Stimulated activated CD4-positive, alpha-beta T cell treated with anti-CD3 and anti-CD28 coated beads, Interleukin-12 subunit alpha, Interleukin-12 subunit beta, amount 100 ng/mL, for 24 hours (primary cell): ENCODE measurements around the gene PRAMEF11.
"Not testable (repeated sequence)": the region's sequence is repeated elsewhere in the genome, so short reads cannot be mapped to it uniquely, and the experiment has no call there.

Experiments used
- DNase-seq, 2 experiments: peaks; one replicate each; pipeline ENCODE4 v3.0.0-alpha.2; 2020; ENCODE audit warnings: low read depth in 2 of 2

PRAMEF11 gene

DNA sequence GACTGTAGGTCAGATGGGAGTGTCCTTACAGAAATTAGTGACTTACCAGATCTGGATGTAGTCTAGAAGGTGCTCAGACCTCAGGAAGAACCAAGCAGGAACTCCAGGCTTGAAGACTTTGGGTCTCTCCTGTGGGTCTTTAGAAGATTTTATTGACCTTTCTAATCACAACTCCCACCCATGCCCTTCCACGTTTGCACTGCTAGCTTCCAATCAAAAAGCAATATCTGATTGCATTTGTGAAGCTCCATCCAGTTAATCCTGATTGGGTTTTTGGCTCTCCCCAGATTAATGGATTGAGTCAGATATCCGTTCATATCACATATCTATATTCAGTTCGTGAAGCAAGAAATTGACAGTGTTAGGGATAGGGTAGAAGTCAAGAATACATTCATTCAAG, at the start of gene PRAMEF11:
Gene PRAMEF11 (minus strand): TSS at position 101 of the 400 bp plus-strand sequence. CDS start 2,621 bp downstream, outside the sequence.
- not testable (repeated sequence) for DNase-seq

GRCh38 chr1:12878453-12878852, 47.2 kb upstream of the PRAMEF11 start:
- DNase-seq, result not testable (repeated sequence)

DNA sequence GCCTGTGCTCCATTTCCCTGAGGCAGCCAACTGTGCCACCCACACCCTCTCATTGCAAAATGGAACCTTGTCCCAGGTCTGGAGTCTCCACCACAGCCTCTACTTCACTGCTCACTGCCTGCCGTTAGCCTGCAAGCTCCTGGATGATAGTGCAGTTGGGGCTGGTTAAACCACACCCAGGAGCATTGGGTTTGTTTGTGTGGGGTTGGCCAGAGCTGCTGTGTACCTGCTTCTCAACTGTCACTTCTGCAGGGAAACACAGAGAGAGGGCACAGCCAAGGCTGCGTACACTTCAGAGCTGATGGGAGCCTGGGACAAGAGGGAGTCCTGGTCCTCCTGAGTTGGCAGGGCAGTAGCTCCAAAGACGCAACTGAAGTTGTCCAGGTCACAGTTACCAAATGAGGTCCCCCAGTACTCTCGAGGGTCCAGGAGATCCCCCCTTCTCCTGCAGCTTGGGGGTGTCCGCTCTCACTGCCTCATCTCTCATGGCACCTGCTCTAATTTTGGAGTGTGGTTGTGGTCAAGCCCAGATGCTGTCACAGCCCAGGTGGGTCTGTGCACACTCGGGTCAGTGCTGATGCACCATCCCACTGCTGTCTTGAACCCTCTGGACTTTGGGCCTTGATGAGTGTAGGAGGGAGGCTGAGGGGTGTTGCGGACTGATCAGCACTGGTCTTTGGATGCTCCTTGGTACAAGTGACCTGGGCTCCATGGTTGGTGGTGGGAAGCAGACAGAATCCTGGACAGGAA, 32.1 kb upstream of the PRAMEF11 start:
- DNase-seq, result not testable (repeated sequence)

GRCh38 chr1:12856786-12857185, 25.6 kb upstream of the PRAMEF11 start, which contains the start of gene PRAMEF2:
Gene PRAMEF2 (plus strand): TSS chr1:12857086. CDS start chr1:12859010, 1,924 bp downstream.
- not testable (repeated sequence) for DNase-seq

DNA sequence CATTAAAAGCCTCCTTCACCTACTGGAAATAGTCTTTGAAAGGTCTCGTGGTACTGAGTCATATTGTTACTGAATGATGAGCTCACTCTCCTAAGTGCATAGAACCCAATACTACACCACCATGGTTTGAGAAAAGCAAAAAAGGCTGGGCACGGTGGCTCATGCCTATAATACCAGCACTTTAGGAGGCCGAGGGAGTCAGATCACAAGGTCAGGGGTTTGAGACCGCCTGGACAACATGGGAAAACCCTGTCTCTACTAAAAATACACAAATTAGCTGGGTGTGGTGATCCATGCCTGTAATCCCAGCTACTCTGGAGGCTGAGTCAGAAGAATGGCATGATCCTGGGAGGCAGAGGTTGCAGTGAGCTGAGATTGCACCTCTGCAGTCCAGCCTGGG, 20.6 kb upstream of the PRAMEF11 start:
- no peak for DNase-seq

DNA sequence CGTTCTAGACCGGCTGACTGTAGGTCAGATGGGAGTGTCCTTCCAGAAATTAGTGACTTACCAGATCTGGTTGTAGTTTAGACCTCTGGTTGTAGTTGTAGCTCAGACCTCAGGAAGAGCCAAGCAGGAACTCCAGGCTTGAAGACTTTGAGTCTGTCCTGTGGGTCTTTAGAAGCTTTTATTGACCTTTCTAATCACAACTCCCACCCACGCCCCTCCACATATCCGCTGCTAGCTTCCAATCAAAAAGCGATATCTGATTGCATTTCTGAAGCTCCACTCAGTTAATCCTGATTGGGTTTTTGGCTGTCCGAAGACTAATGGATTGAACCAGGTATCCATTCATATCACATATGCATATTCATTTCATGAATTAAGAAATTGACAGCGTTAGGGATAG, 17.4 kb upstream of the PRAMEF11 start, which contains the start of gene HNRNPCL1:
Gene HNRNPCL1 (minus strand): TSS at position 101 of the 400 bp plus-strand sequence. CDS start 431 bp downstream, outside the sequence.
- DNase-seq, result not testable (repeated sequence)

GRCh38 chr1:12833251-12833650, 2.0 kb upstream of the PRAMEF11 start:
- not testable (repeated sequence) for DNase-seq

DNA sequence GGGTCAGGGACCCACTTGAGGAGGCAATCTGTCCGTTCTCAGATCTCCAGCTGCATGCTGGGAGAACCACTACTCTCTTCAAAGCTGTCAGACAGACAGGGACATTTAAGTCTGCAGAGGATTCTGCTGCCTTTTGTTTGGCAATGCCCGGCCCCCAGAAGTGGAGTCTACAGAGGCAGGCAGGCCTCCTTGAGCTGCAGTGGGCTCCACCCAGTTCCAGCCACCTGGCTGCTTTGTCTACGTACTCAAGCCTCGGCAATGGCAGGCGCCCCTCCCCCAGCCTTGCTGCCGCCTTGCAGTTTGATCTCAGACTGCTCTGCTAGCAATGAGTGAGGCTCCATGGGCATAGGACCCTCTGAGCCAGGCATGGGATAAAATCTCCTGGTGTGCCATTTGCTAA, 12.1 kb downstream of the PRAMEF11 start:
- DNase-seq, result not testable (repeated sequence)

DNA sequence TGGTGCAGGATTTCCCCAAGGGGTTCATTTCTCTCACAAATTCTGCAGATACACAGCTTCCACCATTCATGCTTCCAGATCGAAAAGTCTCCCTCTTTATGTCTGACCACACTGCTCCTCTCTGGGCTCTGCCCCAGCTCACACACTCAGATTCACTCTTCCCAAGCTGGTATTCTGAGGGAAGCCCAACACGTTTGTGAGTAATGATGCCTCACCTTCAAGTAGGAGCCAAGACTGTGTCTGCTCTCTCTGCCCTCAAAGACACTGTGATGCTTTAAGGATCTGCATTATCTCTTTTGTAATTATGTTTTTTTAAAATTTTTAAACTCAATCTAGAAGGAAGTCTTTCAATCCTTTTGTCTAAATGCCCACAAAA, 19.8 kb downstream of the PRAMEF11 start:
- DNase-seq, result no peak

DNA sequence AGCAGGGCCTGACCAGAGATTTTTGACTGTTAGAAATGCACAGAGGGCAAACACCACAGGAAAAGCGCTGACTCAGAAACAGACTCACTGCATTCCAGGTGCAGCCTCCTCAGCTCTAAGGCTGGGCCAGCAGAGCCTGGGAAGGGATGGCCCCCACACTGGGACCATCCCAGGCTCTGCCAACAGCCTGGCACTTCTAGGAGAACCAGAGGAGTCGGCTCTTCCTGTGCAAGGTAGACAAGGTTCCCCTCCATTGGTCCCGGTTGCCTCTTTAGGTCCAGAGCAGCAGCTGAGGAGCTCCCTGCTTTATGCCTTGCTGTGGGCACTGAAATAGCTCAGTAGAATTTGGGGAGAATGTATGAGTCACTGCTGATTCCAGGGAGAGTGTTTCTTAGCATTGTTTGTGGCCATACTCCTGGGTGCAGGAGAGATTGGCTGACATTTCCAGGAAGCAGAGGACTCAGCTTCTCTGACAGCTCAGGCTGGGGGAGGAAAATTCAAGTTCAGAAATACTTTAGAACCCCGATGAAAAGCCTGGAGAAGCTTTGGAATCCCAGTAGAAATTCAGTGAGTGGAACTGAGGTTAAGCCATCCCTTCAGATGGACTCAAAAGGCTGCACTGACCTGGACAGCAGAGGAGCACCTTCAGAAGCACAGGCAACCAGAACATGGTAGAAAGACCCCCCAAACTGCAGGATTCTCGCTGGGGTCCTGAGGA, 20.4 kb downstream of the PRAMEF11 start:
- no peak for DNase-seq

DNA sequence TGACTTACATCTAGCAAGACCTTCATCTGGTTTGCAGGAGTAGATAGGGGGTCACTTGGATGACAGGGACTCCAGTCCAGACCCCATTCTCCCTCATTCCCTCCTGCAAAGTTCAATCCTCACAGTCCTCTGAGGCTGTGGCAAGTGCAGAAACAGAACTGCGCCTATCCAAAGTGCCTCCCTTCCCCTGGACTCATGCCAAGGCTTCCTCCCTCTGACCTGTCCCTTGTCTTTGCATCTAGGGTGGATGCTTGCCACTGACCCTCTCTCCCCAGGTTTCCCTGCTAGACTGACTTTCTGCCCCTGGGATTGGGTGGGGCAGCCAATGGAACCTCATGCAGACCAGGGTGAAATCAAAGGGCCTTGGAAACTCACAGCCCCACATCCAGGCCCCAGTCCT, 21.3 kb downstream of the PRAMEF11 start:
- no peak for DNase-seq

GRCh38 chr1:12799730-12800129, 31.5 kb downstream of the PRAMEF11 start:
- DNase-seq, result no peak

- DNase-seq, result no peak
Observed at GRCh38 chr1:12798911-12799310, 32.3 kb downstream of the PRAMEF11 start.

DNA sequence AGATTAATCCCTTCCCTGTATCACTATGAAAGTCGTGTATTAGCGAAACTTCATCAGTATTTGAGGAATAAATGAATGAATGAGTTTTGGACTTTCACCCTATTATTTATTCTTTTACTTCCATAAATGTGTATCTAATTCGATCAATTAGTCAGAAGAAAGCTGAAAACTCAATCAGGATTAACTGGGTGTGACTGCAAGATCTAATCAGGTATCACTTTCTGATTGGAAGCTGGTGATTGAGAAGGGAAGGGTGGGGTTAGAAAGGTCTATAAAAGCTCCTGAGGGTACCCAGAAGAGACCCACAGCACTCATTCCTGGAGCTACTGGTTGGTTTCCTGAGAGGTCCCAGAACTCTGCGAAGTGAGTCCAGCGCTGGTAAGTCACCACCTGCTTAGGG, 40.1 kb downstream of the PRAMEF11 start, which contains the start of gene PRAMEF1:
Gene PRAMEF1 (plus strand): TSS at position 301 of the 400 bp plus-strand sequence. CDS start 1,831 bp downstream, outside the sequence.
- DNase-seq, result not testable (repeated sequence)

DNA sequence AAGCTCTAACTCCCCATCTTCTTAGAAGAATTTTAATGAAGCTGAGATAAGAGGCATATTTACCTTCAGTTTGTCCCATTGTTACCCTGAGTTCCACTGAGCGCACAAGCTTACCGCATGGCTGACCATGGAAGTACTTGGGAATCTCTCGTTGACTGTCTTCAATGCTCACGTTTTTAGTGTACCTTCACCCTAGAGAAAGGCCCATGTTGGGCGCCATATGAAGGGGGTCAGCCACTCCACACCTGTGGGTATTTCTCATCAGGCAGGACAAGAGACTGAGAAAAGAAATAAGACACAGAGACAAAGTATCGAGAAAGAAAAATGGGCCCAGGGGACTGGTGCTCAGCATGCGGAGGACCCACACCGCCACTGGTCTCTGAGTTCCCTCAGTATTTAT, 46.5 kb downstream of the PRAMEF11 start:
- not testable (repeated sequence) for DNase-seq

DNA sequence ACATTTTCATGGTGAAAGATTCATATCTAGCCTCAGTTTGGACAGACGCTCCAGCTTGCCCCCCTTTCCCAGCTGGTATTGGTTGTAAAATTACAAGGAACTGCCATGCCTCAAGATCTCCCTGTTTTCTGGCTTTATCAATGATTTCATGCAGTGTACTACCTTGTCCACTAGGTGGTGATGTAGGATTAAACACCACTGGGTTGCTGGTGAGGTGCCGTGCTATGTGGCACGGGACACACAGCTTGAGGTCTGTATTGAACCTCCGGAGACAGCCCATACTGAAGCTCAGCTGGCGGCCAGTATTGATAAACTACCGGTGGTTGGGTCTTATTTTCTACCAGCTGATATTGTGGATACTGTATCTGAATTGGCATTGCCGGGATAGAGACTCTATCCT, 47.4 kb downstream of the PRAMEF11 start:
- not testable (repeated sequence) for DNase-seq

GRCh38 chr1:12781488-12781887, 49.7 kb downstream of the PRAMEF11 start:
- DNase-seq, result not testable (repeated sequence)

DNA sequence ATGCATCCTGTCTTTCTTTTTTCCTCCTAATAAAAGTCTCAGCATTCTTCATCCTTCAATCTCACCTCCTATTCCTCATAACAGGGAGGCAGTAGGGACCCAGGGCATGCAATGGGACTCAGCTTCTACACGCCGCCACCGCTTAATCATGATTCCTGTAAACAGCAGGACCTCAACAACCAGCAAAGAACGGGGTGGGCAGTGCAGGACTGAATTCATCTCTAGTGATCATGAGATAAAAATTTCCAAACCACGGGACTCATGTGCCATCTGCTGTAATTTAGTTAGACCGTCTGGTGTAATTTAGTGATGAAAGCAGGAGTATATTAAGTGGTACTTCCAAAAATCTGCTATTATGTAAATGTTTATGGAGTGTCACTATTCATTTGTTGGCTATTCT, 52.3 kb downstream of the PRAMEF11 start:
- no peak for DNase-seq

DNA sequence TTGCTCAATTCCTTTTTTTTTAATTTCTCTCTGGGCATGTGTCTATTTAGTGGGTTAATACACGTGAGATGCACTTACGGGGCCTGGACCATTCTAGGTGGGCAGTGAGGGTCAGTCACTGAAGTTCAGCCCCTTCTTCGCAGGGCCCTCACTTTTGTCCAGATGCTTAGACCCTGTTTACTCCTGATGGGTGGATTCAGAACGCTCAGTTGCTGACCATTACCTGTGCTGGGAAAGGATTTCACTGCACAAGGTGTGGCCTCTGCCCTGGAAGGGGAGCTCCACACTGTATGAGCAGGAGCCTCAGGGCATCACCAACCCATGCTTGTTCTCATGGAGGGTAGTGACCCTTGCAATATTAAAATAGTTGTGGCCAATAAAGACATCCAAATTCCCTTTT, 53.1 kb downstream of the PRAMEF11 start:
- DNase-seq, result no peak

DNA sequence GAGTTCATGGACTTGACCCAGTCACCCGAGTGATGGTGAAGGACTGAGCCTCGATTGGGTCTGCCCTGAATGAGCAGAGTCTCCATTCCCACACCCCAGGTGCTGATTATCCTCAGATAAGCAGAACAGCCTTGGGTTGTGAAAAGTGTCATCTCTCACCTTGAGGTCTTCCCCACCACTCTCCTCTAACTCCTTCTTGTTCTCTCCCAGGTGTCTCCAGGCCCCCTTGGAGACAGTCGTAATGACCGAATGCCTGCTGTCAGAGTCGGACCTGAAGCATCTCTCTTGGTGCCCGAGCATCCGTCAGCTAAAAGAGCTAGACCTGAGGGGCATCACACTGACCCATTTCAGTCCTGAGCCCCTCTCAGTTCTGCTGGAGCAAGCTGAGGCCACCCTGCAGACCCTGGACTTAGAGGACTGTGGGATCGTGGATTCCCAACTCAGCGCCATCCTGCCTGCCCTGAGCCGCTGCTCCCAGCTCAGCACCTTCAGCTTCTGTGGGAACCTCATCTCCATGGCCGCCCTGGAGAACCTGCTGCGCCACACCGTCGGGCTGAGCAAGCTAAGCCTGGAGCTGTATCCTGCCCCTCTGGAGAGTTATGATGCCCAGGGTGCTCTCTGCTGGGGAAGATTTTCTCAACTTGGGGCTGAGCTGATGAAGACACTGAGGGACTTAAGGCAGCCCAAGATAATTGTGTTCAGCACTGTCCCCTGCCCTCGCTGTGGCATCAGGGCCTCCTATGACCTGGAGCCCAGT, 54.2 kb downstream of the PRAMEF11 start:
- DNase-seq, result no peak

GRCh38 chr1:12775443-12775842, 55.8 kb downstream of the PRAMEF11 start:
- DNase-seq, result no peak

DNA sequence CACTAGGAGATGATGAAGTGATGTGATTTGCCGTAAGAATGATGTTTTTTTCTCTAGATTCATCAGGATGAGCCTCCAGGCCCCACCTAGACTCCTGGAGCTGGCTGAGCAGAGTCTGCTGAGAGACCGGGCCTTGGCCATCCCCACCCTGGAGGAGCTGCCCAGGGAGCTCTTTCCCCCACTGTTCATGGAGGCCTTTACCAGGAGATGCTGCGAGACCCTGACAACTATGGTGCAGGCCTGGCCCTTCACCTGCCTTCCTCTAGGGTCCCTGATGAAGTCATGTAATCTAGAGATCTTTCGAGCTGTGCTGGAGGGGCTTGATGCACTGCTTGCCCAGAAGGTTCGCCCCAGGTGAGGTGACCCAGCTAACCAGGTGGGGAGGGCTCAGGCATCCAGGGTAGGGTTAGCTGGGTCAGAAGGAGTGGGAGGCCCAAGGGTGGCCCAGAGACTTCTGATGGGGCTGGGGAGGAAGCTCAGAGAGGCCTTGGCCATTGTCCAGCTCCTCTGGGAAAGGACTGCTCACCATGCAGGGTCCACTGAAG, 56.3 kb downstream of the PRAMEF11 start:
- DNase-seq, result no peak
